Inflammatory macrophage treated with lipopolysaccharide for 4 hours (primary cell): ENCODE measurements around the gene TECPR1.

Experiments
- DNase-seq: peaks from one replicate; pipeline ENCODE4 v3.0.0-alpha.2; 2020

Gene TECPR1

DNA sequence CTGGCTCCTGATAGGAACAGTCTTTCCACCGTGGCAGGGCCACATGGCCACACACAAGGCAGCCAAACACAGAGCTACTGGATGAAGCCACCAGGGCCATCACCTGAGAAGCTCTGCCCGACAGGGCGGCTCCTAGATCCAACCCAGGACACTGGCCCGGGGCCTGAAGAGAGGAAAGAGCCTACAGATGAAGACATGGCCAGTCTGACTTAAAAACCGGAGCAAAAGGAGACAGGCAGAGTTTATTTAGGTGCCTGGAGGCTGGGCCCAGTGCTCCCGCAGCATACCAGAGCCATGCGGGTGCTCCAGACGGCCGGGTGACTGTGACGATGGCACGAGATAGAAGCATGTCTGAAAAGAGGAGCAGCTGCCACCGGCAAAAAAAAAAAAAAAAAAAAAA is 3.9 kb downstream of the TECPR1 start:
- DNase-seq: no peak

GRCh38 chr7:98244871-98245270 is 7.2 kb downstream of the TECPR1 start:
- no peak for DNase-seq

- no peak for DNase-seq
Measured at GRCh38 chr7:98242934-98243333, 9.1 kb downstream of the TECPR1 start.

GRCh38 chr7:98242342-98242741 is 9.7 kb downstream of the TECPR1 start:
- no peak for DNase-seq

DNA sequence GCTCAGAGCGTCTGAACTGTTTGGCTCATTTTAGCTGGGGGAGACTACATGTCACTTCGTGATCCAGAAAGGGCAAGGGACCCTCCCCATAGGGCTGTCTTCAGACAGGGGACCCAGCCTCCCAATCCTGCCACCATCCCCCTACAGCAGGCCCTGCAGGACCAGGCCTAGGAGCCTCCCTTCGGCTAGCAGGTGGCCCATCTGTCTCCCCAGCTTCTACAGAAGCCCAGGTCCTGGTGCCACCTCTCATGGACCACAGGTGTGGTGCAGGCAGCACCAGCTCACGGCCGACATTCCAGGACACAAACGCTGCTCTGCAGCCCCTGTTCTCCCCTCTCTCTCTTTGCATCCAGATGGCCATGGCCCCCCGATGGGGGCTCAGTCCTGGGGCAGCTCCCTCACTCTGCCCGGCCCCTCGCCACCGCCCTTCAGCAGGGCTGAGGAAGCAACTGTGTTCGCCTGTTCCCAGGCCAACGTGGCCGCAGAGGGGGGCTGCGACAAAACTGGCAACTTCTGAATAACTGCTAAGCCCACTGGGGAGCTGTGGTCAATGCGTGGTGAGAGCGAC is 10.3 kb downstream of the TECPR1 start:
- DNase-seq: no peak

GRCh38 chr7:98240961-98241673 is 10.9 kb downstream of the TECPR1 start:
- DNase-seq: peak; percentile 36

GRCh38 chr7:98238976-98239375 is 13.1 kb downstream of the TECPR1 start:
- DNase-seq: no peak

GRCh38 chr7:98238076-98238475 is 14.0 kb downstream of the TECPR1 start:
- no peak for DNase-seq

DNA sequence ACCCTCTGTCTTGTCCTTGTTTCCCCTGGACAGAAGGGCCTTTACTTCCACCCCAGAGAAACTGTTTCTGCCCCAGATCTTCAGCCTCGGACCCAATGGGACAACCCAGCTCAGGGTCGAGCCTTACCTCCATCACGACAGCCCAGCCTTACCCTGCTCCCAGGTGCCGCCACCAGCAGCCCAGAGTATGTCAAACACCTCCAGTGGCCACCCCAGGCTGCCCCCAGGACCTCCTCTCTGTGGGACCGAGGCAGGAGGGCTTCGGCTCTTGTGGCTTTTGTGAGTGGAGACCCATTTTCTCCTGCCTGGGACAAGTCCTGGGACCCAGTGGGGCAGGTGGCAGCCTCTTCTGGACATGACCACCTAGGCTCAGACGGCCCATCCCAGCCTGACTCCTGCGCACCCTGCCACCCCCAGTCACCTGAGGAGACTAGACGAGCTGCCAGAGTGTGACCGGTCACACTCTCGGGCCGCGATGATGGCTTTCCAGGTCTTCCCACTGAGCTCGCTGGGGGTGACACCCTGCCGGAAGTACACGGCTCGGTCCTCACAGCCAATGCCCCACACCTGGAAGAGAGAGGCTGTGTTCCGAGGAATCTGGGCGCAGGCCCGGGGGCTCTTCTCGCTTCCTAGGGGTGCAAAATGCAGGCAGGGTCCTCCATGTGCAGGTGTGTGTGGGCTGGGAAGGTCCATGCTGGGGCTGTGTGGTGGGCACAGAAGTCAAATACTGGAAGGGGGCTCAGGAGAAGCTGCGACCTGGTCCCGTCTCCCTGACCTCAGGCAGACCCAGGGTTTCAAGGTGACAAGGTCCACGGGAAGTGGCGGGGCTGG is 15.5 kb downstream of the TECPR1 start:
- no peak for DNase-seq

- DNase-seq: no peak
Measured at GRCh38 chr7:98235901-98236300, 16.1 kb downstream of the TECPR1 start.

DNA sequence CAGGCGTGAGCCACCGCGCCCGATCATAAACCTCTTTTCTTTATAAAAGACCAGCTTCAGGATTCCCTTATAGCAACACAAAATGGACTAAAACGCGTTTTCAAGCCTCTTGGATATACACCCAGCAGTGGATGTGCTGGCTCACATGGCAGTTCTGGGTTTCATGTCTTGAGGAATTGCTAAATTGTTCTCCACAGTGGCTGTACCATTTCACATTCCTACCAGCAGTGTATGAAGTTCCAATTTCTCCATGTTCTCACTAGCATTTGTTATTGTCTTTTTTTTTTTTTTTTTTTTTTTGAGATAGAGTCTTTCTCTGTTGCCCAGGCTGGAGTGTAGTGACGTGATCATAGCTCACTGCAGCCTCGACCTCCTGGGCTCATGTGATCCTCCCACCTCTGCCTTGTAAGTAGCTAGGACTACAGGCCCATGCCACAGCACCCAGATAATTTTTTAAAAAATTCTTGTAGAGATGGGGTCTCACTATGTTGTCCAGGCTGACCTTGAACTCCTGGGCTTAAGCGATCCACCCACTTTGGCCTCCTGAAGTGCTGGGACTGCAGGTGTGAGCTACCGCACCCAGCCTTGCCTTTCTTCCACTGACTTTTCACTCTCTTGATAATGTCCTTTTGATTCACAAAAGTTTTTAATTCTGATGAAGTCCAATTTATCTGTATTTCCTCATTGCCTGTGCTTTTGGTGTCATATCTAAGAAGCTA is 17.4 kb downstream of the TECPR1 start:
- DNase-seq: no peak

DNA sequence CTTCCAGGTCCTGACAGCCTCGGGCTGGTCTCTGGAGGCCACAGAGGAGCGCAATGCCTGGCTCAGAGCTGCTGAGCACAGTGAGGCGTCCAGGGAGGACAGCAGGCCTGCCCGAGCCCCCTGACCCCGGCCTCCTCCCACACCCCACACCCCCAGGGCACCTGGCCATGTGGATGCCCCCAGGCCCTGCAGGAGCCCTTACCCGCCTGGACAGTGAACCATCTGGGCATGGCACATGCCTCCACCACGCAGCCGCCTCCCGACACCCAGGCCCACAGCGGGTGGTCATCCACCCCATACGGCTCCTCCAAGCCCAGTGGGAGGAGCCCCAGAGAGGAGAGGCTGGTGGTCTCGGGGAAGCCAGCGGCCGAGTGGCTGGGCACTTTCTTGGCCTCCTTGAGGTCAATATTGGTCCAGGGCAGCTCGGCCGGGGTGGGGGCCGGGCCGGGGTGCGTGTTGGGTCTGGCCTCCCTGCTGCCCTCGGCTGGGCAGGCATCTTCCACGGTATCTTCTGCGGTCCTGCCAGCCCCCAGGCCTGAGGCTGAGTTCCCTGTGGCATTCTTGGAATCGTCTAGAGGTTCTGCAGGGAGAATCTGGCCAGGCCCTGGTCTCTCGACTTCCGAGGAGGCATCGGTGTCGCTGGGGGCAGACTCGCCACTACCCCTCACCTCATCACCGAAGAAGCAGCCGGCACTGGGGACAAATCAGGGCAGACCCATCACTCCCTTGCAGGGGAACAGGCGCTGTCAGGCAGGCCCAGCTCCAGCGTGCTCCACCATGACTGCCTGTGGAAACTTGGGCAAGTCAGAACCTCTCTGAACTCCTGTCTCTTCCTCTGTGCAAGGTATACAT is 18.6 kb downstream of the TECPR1 start:
- no peak for DNase-seq

DNA sequence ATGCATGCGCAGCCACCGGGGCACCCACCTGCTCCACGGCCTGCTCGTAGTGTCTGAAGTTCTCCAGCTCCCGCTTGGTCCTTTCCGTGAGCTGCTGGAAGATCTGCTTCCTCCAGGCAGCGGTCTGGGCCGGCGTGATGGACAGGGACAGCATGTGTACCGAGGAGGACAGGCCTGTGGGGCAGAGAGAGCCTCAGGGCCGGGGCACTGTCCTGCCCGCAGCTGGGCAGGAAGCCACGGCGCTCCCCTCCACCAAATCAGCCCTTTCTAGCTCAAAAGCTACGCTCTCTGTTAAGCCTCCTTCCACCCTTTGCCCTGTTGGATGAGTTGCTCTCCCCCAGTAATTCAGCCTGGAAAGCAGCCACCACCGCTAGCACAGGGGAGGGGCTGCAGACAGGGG is 19.2 kb downstream of the TECPR1 start:
- DNase-seq: no peak

- no peak for DNase-seq
Measured at GRCh38 chr7:98232263-98232585, 19.8 kb downstream of the TECPR1 start.

GRCh38 chr7:98231493-98232262 is 20.4 kb downstream of the TECPR1 start:
- no peak for DNase-seq

GRCh38 chr7:98230746-98231471 is 21.1 kb downstream of the TECPR1 start:
- no peak for DNase-seq

DNA sequence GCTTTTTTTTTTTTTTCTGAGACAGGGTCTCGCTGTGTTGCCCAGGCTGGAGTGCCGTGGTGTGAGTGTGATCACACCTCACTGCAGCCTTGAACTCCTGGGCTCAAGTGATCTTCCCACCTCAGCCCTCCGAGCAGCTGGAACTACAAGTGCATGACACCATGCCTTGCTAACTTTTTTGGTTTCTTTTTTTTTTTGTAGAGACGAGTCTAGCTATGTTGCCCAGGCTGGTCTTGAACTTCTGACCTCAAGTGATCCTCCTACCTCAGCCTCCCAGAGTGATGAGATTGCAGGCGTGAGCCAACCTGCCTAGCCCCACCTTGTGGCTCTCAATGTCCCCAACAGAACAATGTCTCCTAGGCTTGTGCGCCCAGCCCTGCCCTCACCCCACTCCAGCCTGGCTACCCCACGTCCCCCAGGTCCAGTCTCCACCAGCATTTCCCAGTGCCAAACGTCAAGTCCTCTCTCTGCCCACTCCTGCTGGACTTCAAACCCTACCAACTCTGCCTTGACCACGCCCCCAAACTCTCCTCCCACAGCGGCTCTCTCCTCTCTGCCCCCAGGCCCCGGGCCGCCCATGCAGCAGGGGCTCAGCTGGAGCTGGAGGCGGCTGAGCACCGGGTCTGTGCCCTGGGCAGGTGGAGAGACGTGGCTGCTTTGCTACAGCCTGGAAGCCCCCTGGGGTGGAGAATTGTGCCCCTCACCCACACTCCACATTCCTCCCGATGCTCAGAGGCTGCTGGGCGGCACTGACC is 21.9 kb downstream of the TECPR1 start:
- no peak for DNase-seq

DNA sequence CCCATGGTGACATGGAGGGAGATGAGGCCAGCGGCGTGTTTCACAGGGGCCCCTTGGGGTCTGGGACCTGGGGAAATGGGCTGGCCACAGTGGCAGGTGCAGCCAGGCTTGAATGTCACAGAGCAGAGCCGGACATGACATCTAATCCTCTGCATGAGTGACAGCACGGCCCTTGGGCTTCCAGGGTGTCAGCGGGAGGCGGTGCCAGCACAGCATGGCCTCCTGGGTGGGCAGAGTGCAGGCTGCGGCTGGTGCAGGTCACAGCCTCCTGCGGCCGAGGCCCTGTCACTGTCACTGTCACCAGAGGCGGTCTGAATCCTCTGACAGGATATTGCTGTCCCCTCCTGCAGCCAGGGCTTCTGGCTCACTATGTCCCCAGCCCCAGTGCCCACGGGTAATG is 22.6 kb downstream of the TECPR1 start:
- no peak for DNase-seq

- no peak for DNase-seq
Measured at GRCh38 chr7:98228801-98229200, 23.2 kb downstream of the TECPR1 start.

- DNase-seq: no peak
Measured at GRCh38 chr7:98227939-98228338, 24.1 kb downstream of the TECPR1 start.
